Measurements from ENCODE around the gene IRGM.

The IRGM gene

DNA sequence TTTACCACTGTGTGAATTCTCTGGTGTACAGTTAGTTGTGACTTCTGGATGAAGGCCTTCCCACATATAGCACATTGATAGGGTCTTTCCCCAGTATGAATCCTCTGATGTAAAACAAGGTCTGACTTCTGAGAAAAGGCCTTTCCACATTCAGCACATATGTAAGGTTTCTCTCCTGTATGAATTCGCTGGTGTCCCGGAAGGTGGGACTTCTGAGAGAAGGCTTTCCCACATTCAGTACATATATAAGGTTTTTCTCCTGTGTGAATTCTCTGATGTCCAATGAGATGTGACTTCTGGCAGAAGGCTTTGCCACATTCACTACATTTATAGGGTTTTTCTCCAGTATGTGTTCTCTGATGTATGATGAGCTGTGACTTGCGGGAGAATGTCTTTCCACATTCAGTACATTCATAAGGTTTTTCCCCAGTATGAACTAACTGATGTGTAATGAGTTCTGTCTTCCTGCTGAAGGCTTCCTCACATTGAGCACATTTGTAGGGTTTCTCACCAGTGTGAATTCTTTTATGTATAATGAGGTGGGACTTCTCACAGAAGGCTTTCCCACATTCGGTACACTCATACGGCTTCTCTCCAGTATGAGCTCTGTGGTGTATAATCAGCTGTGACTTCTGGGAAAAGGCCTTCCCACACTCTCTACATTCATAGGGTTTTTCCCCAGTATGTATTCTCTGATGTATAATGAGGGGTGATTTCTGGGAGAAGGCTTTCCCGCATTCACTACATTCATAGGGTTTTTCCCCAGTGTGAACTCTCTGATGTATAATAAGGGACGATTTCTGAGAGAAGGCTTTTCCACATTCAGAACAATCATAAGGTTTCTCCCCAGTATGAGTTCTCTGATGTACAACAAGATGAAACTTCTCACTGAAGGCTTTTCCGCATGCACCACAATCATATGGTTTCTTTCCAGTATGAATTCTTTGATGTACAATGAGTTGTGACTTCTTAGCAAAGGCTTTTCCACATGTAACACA is 49.4 kb downstream of the IRGM start:
- H3K4me3 ChIP-seq (ENCODE audit: low read depth, low read length), result no peak overlapping the region

All from iPS-11a (cell line).